HG02678 (cell line): ENCODE results near the gene SLC38A10.
"Not testable (repeated sequence)": the region's sequence is repeated elsewhere in the genome, so short reads cannot be mapped to it uniquely, and the experiment has no call there.

Source experiments
- ATAC-seq: cut with Tn5 transposase; IDR thresholded peaks from one replicate; pipeline ENCODE4 v1.9.1; 2021; ENCODE audit warnings: mild to moderate bottlenecking, moderate library complexity; ENCODE audit not compliant: unreplicated experiment

SLC38A10 gene

GRCh38 chr17:81312624-81313325 is 17.7 kb upstream of the SLC38A10 start:
- no peak for ATAC-seq

DNA sequence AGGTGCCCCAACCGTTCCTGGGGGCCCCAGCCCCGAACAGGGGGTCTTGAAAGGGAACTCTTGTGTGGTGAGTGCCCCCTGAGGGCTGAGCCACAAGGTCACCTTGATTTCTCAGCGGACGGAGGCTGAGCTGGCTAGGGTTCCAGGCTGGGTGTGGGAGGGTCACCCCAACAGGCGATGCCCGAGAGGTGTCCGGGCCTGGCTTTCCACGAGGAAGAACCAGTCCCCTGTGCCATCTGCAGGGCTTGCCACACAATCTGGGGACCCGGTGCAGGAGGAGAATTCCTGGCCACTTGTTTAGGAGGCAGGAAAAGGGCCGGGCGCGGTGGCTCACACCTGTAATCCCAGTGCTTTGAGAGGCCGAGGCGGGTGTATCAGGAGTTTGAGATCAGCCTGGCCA is 16.8 kb upstream of the SLC38A10 start:
- ATAC-seq = no peak

- ATAC-seq = no peak
Measured at GRCh38 chr17:81310949-81311550, 15.9 kb upstream of the SLC38A10 start.

DNA sequence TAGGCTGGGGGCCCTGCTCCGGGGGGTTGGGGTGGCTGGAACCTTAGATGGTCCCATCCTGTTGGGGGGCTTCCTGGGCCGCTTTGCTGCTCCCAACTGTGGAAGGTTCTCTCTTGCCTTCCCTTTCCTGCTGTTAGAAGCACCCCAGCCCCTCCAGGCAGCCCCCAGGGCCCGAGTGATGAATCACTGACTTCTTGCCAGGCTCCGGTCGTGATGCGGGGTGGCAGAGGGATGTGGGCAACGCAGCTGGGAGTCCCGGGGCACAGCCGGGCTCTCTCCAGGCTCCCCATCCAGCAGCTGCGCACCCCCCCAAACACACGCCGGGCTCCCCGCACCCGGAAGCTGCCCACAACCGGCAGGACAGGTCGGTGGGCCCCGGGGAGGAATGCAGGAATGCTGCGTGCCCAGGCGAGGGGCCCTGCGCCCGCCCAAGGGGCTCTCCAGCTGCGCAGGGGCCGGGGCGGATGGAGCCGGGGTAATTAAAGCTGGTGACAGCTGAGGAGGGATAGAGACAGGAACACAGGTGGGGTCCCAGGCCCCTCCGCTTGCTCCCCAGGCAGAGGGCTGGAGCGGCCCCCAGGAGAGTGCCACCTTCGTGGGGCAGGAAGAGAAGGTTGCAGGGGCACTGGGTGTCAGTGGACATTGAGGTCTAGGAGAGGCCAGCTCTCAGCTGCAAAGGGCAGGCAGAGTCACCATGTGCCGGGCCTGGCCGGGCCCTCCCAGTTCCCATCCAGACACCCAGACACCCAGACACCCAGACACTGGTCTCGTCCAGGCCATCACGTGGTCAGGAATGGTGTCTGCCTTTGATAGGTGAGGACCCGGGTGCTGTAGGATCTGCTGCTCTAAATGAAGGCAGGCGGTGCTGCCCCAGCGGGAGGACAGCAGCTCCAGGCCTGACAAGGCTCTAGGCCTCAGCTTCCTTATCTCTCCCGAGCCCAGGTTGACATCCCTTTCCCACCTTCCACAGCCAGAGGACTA is 15.0 kb upstream of the SLC38A10 start:
- ATAC-seq = no peak

DNA sequence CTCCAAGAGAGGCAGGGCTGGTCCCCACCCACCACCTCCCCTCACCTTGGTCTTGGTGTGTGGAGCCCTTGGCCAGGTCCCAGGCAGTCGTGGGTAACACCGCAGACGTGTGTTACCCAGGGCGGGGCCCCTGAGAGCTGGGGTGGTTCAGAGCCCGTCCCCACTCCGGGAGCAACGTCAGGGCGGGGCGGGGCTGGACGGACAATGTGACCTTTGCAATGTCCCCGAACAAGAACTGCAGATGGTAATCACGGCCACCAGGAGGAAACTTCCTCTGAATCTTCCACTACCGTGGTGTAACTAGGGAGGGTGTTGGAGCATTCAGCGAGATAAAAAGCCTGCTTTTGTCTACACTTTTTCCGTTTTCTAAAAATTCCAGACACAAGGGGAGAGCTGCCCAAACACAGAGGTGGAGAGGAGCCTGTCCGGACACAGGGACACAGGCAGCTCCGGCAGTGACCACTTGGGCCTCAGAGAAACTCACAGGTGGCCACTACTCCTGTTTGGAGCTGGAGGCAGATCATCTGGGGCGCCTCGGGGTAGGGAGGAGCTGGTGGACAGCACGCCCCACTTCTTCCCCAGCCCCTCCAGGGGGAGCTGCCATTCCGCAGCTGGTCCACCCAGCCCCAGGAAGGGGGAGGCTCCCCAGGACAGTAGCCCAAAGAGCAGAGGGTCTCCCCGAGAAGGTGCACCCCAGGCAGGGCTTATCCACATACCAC is 14.2 kb upstream of the SLC38A10 start:
- no peak for ATAC-seq

- not testable (repeated sequence) for ATAC-seq
Measured at GRCh38 chr17:81308784-81309139, 13.7 kb upstream of the SLC38A10 start.

DNA sequence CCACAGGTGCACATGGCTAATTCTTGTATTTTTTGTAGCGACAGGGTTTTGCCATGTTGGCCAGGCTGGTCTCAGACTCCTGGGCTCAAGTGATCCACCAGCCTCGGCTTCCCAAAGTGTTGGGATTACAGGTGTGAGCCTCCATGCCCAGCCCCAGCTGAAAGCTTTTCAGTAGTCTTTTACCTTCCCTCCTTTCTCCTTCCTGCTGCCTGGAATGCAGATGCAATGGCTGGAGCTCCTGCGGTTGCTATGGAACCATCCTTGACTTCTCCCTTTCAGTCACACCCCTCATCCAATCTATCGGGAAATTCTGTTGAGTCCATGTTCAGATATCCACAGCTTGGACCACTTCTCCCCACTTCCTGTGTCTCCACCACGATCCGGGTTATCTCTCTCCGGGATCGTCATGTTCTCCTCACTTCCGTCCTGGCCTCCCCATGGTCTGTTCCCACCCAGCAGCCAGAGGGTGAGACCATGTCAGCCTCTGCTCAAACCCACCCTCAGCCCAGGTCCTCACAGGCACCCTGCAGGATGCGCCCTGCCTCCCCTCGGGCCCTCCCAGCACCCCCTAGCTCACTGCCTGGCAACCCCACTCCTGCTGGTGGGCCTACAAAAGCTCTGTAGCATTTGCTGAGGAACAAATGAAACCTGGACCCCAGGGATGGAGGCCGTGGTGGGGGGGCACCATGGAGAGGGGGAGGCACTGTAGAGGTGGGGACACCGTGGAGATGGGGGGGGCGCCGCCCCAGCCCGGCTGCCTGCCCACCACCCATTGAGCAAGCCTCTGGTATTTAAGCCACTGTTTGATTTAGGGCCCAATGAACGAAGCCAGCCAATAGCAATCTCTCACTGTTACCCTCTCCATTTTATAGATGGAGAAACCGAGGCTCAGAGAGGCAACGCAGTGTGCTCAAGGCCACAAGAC is 12.8 kb upstream of the SLC38A10 start:
- no peak for ATAC-seq

- ATAC-seq = no peak
Measured at GRCh38 chr17:81306898-81307510, 11.9 kb upstream of the SLC38A10 start.

DNA sequence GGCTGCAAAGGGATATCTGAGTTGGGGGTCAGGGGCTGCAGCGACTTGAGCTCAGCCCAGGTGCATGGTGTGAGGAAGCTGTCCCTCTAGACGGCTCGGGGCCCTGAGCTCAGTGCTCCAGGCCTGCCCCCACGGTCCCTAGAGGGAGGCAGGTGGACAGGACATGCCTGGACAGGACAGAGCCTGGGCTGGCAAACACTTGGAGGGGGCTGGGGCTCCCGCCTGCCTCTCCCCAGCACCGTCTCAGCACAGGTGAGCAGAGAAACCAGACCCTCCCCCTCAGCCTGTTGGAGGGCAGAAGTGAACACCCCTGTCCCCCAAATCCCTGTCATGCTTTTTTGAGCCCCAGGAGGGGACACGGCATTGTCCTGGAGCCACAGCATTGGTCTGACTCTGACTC is 11.4 kb upstream of the SLC38A10 start:
- no peak for ATAC-seq

GRCh38 chr17:81305051-81305630 is 10.0 kb upstream of the SLC38A10 start:
- ATAC-seq = no peak

DNA sequence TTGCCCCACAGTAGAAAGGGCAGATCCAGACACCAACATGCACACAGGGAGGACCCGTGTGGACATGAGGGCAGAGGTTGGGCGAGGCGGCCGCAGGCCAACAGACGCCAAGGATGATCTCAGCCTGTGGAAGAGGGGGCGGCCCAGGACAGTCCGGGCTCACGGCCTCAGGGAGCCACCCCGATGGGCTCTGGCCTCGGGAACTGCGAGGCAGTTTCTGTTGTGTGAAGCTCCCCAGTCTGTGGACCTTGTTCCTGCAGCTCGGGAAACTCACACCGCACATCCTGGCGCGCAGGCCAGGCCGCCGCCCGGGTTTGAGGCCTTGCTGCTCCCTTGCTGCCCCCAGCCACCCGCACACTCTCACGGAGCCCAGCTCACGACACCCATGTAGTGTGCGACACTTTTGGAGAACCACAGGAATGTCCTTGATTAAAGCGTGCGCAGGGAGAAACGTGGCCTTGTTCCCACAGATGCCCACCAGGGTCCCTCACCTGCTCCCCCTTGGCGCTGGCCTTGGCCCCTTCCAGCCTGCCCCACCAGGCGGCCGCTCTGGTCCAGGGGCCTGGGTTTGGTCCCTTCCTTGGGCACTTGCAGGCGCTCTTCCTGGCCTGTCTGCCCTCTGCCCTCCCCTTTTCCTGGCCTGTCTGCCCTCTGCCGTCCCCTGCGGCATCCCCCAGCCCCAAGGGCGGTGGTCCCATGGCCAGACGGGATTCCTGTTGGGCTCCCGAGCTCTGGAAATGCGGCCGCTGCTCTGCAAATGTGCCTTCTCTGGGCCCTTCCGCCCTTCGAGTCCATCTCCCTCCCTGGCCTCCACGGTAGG is 9.3 kb upstream of the SLC38A10 start:
- no peak for ATAC-seq

GRCh38 chr17:81303385-81303784 is 8.3 kb upstream of the SLC38A10 start:
- no peak for ATAC-seq

DNA sequence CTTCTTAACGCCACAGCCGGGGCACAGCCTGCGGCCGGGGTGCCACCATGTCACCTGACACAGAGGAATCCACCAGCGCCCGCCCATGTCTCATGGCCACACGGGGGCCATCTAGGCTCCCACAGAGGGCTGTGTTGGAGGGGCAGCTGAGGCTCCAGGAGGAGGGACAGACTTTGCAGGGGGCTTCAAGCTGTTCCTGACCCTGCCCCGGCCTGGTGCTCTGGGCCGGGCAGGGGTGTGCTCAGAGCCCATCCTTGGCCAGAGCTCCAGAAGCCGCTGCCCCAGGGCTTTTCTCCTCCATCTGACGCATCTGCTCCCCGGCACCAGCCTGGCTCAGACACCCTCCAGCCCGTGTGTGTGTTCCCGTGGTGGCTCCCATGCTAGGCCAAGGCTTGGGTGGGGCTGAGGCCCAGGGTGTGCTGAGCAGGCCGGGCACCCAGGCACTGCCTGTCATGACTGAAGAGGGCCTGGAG is 7.8 kb upstream of the SLC38A10 start:
- ATAC-seq = no peak

DNA sequence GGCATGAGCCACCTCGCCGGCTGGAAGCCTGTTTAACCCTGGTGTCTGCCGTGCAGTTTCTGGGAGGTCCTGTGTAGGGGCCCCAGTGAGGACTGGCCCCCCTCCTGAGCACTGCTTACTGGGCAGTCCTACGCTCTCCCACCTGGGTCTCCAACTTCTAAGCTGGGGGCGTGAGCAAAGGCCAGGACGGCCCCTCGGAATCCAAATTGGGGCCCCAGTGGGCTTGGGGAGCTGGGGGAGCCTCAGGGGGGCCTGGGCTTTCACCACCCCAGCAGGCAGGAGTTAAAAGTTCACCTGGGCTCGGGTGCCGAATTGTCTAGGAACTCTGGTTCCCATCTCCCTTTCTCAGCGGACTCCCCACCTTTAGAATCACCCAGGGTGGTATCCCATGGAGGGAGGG is 7.2 kb upstream of the SLC38A10 start:
- ATAC-seq = no peak

- ATAC-seq = no peak
Measured at GRCh38 chr17:81301195-81302144, 6.4 kb upstream of the SLC38A10 start.

DNA sequence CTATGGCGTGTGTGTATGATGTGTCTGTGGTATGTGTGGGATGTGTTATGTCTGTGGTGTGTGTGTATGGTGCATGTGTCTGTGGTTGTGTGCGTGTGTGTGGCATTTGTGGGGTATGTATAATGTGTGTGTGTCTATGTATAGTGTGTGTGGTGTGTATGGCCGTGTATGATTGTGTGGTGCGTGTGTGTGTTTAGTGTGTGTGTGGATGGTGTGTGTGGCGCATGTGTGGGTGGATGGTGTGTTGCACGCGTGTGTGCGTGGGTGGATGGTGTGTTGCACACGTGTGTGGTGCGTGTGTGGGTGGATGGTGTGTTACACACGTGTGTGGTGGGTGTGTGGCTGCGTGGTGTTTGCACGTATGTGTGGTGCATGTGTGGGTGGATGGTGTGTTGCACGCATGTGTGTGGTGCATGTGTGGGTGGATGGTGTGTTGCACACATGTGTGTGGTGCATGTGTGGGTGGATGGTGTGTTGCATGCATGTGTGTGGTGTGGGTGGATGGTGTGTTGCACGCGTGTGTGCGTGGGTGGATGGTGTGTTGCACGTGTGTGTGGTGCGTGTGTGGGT is 5.6 kb upstream of the SLC38A10 start:
- no peak for ATAC-seq
